ENCODE measurements around the gene ANXA4.

- no peak for TF ChIP-seq CTCF (conservative IDR thresholded peaks at IDR 0.05)
- no peak for TF ChIP-seq EZH2 (IDR thresholded peaks at IDR 0.05; ENCODE audit: low read depth)
These were observed 76.0 kb downstream of the ANXA4 start for GRCh38 chr2:69817729-69818501.
